Thymus (tissue), 14 donors: ENCODE data around the gene APOBR. TPM values are rescaled to one million over a fixed set of nuclear protein-coding genes. Genes with fewer than 3 reads are reported as not detected.
"Not testable (repeated sequence)": the region's sequence is repeated elsewhere in the genome, so short reads cannot be mapped to it uniquely, and the experiment has no call there.

ENCODE experiments used
- DNase-seq, 9 donors: peaks; one replicate each; pipeline ENCODE4 v3.0.0-alpha.2; 2013; ENCODE audit warnings: low spot score in 9 of 9, low read depth in 6 of 9, missing footprints in 1 of 9
- H3K27ac ChIP-seq, 2 donors: one replicate each; pipeline ENCODE4 v1.5.1; 2013; ENCODE audit warnings: control low read depth in 1 of 2, low read depth in 1 of 2, low read length in 1 of 2, mild to moderate bottlenecking in 1 of 2, moderate library complexity in 1 of 2
- H3K27me3 ChIP-seq, 2 donors: one replicate each; pipeline ENCODE4 v1.5.1; 2013; ENCODE audit warnings: low read length in 1 of 2; ENCODE audit not compliant: control insufficient read depth in 2 of 2, insufficient read depth in 1 of 2
- H3K36me3 ChIP-seq, 2 donors: one replicate each; pipeline ENCODE4 v1.5.1; 2013; ENCODE audit warnings: low read length in 1 of 2, mild to moderate bottlenecking in 1 of 2, moderate library complexity in 1 of 2; ENCODE audit not compliant: control insufficient read depth in 2 of 2, insufficient read depth in 2 of 2
- H3K4me1 ChIP-seq, 2 donors: one replicate each; pipeline ENCODE4 v1.5.1; 2013; ENCODE audit warnings: low read length in 2 of 2; ENCODE audit not compliant: control insufficient read depth in 2 of 2, insufficient read depth in 2 of 2
- H3K4me3 ChIP-seq, 2 donors: one replicate each; pipeline ENCODE4 v1.5.1; 2013; ENCODE audit warnings: low read length in 2 of 2, control low read depth in 1 of 2, mild to moderate bottlenecking in 1 of 2
- H3K9me3 ChIP-seq, 2 donors: one replicate each; pipeline ENCODE4 v1.5.1; 2013; ENCODE audit warnings: low read length in 1 of 2, mild to moderate bottlenecking in 1 of 2; ENCODE audit not compliant: control insufficient read depth in 2 of 2, insufficient read depth in 1 of 2
- WGBS: extraction: QIAGEN DNeasy Blood & Tissue Kit; methylation state at CpG from one replicate; pipeline ENCODE4 v1.1.7; 2013; 5-methylcytosine and 5-hydroxymethylcytosine counted together
- long read RNA-seq, 10 donors: transcript quantifications; one replicate each; lab custom pipeline, GENCODE V29; 2026
- polyA plus RNA-seq: library from polyadenylated mRNA; stranded (reverse); fragments of 200-250 nt; gene quantifications from one replicate; pipeline ENCODE4 v1.2.3, GENCODE V29; 2013
- total RNA-seq: library from RNA; stranded (reverse); fragments of 120-200 nt; gene quantifications from one replicate; pipeline ENCODE4 v1.2.4, GENCODE V29; 2013
- donor health status: healthy.

APOBR gene, protein sequence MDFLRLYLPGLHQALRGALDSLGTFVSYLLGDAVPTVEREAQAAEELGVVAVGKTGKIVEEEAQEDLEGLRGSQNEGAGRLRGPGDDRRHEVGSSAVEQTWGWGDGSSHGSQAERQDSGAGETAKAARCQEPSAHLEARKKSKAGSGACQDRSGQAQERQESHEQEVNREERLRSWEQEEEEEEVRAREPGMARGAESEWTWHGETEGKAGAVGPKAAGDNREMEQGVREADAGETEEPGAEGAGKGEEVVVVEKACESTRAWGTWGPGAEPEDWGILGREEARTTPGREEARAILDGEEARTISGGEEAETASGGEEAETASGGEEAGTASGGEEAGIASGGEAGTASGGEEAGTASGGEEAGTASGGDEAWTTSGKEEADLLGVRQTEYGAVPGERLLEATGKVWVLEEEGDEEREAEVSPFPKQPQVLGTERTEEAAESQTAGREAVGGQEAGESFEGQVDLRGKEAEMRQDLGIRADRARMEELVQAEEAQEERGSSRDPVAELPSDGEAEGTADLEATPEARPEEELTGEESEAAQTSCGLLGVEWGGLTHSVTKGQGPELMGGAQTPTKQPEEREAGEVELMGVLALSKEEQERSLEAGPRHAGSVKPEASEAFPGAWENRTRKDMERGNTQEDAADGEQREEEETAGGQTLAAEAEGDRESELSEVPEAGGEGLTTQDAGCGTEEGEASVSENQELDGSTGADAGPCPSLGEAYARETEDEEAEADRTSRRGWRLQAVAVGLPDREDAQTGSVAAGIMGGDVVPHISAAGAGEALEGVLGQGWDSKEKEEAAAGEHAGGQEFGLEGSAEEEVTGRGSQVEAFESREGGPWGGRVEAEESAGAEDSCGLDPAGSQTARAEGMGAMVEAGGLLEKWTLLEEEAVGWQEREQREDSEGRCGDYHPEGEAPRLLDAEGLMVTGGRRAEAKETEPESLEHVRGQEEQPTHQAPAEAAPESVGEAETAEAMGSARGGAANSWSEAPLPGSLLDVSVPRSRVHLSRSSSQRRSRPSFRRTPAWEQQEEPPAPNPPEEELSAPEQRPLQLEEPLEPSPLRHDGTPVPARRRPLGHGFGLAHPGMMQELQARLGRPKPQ
- 1.3 TPM for total RNA-seq
- polyA plus RNA-seq, result 10.6 TPM
- long read RNA-seq, donor 1, result 0 reads
- long read RNA-seq, donor 2, result 0 reads
- long read RNA-seq, donor 3, result 0 reads
- long read RNA-seq, donor 4, result 0 reads
- long read RNA-seq, donor 5, result 0 reads
- long read RNA-seq, donor 6, result 0 reads
- long read RNA-seq, donor 7, result 0 reads
- long read RNA-seq, donor 8, result 0 reads
- long read RNA-seq, donor 9, result 0 reads
- long read RNA-seq, donor 10, result 0 reads

DNA sequence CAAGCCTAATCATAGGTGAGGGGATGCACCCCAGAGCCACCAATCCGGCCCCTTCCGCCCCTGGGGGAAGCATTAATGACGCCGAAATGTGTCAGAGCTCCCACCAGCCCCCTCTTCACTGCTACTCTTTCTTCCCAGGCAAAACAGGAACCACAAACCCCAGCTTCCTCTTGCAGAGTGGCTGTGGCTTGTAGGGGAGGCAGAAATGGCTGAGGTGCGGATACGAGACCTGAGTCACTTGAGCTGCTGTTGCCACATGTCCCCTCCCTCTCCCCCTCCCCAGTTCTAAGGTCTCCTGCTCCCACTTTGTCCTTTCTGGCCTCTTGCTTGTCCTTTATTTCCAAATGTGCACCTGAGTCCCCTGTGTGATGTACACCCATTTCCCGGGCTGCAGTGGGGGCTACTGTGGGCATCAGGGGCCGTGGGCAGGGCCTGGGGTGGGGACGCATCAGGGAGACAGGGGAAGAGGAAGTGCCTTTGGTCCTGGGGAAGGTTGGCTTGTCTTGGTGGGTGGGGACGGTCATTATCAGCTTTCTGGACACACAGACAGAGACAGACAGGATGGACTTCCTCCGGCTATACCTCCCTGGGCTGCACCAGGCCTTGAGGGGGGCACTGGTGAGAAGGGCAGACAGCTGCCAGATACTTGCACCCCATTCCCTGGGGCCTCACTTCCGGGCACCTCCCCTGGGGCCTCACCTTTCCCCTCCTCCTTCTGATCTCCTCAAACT lies at the start of gene APOBR:
Gene APOBR (plus strand): TSS at position 523 of the 731 bp plus-strand sequence. CDS start 39 bp downstream, at position 562.
- Histone ChIP-seq H3K4me3 (peak within 1 kb of the TSS; percentile 41 to 44), H3K36me3 (peaks cover 3 to 5% of the 10 kb centered on the region in 2 donors), H3K9me3 (no peaks in the 10 kb centered on the region), H3K4me1 (peaks cover 17 to 38% of the 10 kb centered on the region in 2 donors), H3K27me3 (no peaks in the 10 kb centered on the region), H3K27ac (peak within 1 kb of the TSS; percentile 97 to 98)
- peak; percentile 63 to 96 (median 83) for DNase-seq
- WGBS, result 9% methylated on average over 12 of the region's 12 CpGs

GRCh38 chr16:28446388-28446787 lies 48.1 kb upstream of the APOBR start:
- DNase-seq, H3K36me3 ChIP-seq, H3K4me1 ChIP-seq, H3K27ac ChIP-seq, H3K4me3 ChIP-seq, H3K27me3 ChIP-seq, H3K9me3 ChIP-seq: not testable (repeated sequence)
- WGBS, result no CpG with 5 or more reads among the region's 4 CpGs

GRCh38 chr16:28447081-28447480 lies 47.4 kb upstream of the APOBR start:
- H3K4me1 ChIP-seq, H3K36me3 ChIP-seq, DNase-seq, H3K4me3 ChIP-seq, H3K27ac ChIP-seq, H3K9me3 ChIP-seq, H3K27me3 ChIP-seq: not testable (repeated sequence)
- WGBS, result no CpG with 5 or more reads among the region's 6 CpGs

DNA sequence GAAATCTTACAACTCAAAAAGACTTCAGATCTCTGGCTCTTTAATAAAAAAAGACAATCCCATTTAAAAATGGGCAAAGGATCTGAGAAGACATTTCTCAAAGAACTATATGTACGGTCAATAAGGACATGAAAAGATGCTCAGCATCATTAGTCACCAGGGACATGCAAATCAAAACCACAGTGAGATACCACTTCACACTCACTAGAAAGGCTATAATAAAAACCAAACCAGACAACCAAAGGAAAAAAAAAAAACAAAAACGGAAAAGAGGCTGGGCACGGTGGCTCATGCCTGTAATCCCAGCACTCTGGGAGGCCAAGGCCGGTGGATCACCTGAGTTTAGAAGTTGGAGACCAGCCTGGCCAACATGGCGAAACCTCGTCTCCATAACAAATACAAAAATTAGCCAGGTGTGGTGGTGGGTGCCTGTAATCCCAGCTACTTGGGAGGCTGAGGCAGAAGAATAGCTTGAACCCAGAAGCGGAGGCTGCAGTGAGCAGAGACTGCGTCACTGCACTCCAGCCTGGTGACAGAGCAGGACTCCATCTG lies 20.7 kb upstream of the APOBR start:
- H3K4me1 ChIP-seq, result no peaks in the 10 kb centered on the region
- WGBS, result 99% methylated on average over 8 of the region's 8 CpGs
- H3K27me3 ChIP-seq, result no peaks in the 10 kb centered on the region
- no peak for DNase-seq
- H3K9me3 ChIP-seq, result no peaks in the 10 kb centered on the region
- peaks cover 25 to 40% of the 10 kb centered on the region in 2 donors for H3K36me3 ChIP-seq
- no peak overlapping the region for H3K27ac ChIP-seq
- H3K4me3 ChIP-seq, result no peak overlapping the region

DNA sequence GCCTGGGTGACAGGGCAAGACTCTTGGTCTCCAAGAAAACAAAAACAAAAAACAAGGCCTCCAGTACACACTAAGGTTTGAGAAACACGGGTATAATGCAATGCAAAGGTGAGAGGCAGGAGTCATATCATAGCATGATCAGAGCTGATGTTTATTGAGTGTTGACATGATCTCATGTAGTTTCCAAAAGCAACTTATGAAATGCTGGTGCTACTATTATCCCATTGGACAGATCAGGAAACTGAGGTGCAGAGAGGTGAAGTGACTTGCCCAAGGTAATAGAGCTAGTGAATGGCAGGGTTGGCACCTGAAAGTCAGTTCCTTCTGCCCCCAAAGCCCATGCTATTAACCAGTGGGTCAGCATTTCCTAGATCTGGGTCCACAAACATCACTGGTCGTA lies 19.2 kb upstream of the APOBR start:
- H3K9me3 ChIP-seq, result no peaks in the 10 kb centered on the region
- no peaks in the 10 kb centered on the region for H3K27me3 ChIP-seq
- peaks cover 34 to 47% of the 10 kb centered on the region in 2 donors for H3K36me3 ChIP-seq
- H3K4me1 ChIP-seq, result no peaks in the 10 kb centered on the region
- 98% methylated on average over 2 of the region's 2 CpGs for WGBS
- no peak overlapping the region for H3K27ac ChIP-seq
- DNase-seq, result no peak
- H3K4me3 ChIP-seq, result no peak overlapping the region

- peaks cover 51 to 64% of the 10 kb centered on the region in 2 donors for H3K36me3 ChIP-seq
- DNase-seq, result no peak
- WGBS, result 98% methylated on average over 14 of the region's 14 CpGs
Measured at GRCh38 chr16:28477311-28477920, 17.0 kb upstream of the APOBR start.

GRCh38 chr16:28478506-28479180 lies 15.8 kb upstream of the APOBR start:
- WGBS, result 97% methylated on average over 16 of the region's 16 CpGs
- Histone ChIP-seq H3K36me3 (peaks cover 56 to 73% of the 10 kb centered on the region in 2 donors), H3K9me3 (no peaks in the 10 kb centered on the region), H3K27me3 (no peaks in the 10 kb centered on the region), H3K4me3 (no peak overlapping the region), H3K27ac (no peak overlapping the region), H3K4me1 (no peaks in the 10 kb centered on the region)
- DNase-seq, result no peak

More at GRCh38 chr16:28477311-28477920, 17.0 kb upstream of the APOBR start:
- Histone ChIP-seq H3K4me3 (no peak overlapping the region), H3K27ac (no peak overlapping the region), H3K4me1 (no peaks in the 10 kb centered on the region), H3K9me3 (no peaks in the 10 kb centered on the region), H3K27me3 (no peaks in the 10 kb centered on the region)
